Measurements from ENCODE around the gene VGLL2. TPM values are rescaled to one million over a fixed set of nuclear protein-coding genes. Genes with fewer than 3 reads are reported as not detected.
A peak's percentile ranks its signal among the peaks of the same experiment; 100 is the strongest.

The VGLL2 gene, protein sequence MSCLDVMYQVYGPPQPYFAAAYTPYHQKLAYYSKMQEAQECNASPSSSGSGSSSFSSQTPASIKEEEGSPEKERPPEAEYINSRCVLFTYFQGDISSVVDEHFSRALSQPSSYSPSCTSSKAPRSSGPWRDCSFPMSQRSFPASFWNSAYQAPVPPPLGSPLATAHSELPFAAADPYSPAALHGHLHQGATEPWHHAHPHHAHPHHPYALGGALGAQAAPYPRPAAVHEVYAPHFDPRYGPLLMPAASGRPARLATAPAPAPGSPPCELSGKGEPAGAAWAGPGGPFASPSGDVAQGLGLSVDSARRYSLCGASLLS
- total RNA-seq = not detected

- 3% methylated on average over 3 to 47 of the region's 63 CpGs for WGBS, 2 donors
Observed at GRCh38 chr6:117265410-117266256, at the start of gene VGLL2. TSS of gene VGLL2 (plus strand) at chr6:117265558. CDS start at chr6:117265764, 206 bp downstream.

DNA sequence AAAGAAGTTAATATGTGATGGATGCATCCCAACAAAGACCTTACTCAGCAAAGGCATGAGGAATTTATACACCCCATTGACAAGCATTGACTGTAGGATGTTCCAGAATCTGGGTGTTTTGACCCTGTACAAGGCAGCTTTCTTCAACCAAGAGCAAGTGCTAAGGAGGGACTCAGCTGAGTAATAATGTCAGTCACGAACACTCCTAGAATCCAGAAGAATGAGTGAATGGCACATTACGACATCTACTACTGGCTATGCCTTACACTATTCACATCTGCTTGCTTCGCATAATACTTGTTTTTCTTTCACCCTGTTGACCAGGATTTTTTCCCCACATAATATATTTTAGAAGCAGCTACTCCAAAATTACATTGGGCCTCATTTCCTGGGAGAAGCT lies 42.5 kb upstream of the VGLL2 start:
- TF ChIP-seq POLR2AphosphoS5 (IDR thresholded peaks at IDR 0.05) (no peak), POLR2A (IDR thresholded peaks at IDR 0.05) (no peak), EP300 (IDR thresholded peaks at IDR 0.05) (no peak)
- TF ChIP-seq, protein P1, sequence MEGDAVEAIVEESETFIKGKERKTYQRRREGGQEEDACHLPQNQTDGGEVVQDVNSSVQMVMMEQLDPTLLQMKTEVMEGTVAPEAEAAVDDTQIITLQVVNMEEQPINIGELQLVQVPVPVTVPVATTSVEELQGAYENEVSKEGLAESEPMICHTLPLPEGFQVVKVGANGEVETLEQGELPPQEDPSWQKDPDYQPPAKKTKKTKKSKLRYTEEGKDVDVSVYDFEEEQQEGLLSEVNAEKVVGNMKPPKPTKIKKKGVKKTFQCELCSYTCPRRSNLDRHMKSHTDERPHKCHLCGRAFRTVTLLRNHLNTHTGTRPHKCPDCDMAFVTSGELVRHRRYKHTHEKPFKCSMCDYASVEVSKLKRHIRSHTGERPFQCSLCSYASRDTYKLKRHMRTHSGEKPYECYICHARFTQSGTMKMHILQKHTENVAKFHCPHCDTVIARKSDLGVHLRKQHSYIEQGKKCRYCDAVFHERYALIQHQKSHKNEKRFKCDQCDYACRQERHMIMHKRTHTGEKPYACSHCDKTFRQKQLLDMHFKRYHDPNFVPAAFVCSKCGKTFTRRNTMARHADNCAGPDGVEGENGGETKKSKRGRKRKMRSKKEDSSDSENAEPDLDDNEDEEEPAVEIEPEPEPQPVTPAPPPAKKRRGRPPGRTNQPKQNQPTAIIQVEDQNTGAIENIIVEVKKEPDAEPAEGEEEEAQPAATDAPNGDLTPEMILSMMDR (IDR thresholded peaks at IDR 0.05) = no peak

More at GRCh38 chr6:117265410-117266256, at the start of gene VGLL2:
- ATAC-seq (ENCODE audit: low FRiP score in 2 of 2) (peak; percentile 23 to 83), DNase-seq (peak in 1 of 2 donors; percentile 87)
- Histone ChIP-seq H3K9me3 (no peaks in the 10 kb centered on the region), H3K4me1 (peaks cover 21 to 33% (median 30%) of the 10 kb centered on the region in 4 donors), H3K4me3 (peak within 1 kb of the TSS in 3 of 4 donors; percentile 33 to 44 (median 41)), H3K27ac (no peak within 1 kb of the TSS), H3K27me3 (peaks cover 0 to 76% (median 27%) of the 10 kb centered on the region in 4 donors), H3K36me3 (no peaks in the 10 kb centered on the region)
- TF ChIP-seq EP300 (IDR thresholded peaks at IDR 0.05) (no peak), POLR2A (IDR thresholded peaks at IDR 0.05) (no peak), POLR2AphosphoS5 (IDR thresholded peaks at IDR 0.05) (no peak)
- TF ChIP-seq, protein P1 (IDR thresholded peaks at IDR 0.05) = no peak

DNA sequence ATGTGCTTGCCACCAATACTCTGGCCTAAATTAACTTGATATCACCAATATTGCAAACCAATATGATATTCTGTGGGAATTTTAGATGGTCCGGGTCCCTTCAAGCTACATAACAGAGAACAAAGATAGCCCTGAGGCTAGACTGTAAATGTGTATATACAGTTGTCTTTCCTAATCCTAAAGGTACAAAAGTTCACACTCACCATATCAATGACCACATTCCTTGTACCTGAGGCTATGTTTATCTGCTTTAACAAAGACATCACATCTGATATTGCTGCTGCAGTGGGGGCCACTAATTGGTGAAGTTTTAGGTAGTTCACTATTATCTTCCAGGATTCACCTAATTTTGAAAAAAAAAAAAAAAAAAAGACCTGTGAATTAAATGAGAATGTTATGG lies 38.6 kb upstream of the VGLL2 start:
- H3K9me3 ChIP-seq = no peaks in the 10 kb centered on the region
- 88 to 93% methylated on average over 1 of the region's 1 CpG for WGBS, 2 donors
- H3K27ac ChIP-seq = no peak overlapping the region
- no peaks in the 10 kb centered on the region for H3K27me3 ChIP-seq
- no peak overlapping the region for H3K4me3 ChIP-seq
- H3K36me3 ChIP-seq = no peaks in the 10 kb centered on the region
- ATAC-seq (ENCODE audit: low FRiP score in 2 of 2) (no peak), DNase-seq (no peak)
- TF ChIP-seq, protein P1 (IDR thresholded peaks at IDR 0.05) = no peak
- TF ChIP-seq POLR2A (IDR thresholded peaks at IDR 0.05) = no peak
- TF ChIP-seq EP300 (IDR thresholded peaks at IDR 0.05) = no peak
- TF ChIP-seq POLR2AphosphoS5 (IDR thresholded peaks at IDR 0.05) = no peak
- no peaks in the 10 kb centered on the region for H3K4me1 ChIP-seq

More for the DNA sequence above, 42.5 kb upstream of the VGLL2 start:
- 82 to 93% methylated on average over 3 of the region's 3 CpGs for WGBS, 2 donors
- no peak overlapping the region for H3K27ac ChIP-seq
- no peaks in the 10 kb centered on the region for H3K4me1 ChIP-seq
- ATAC-seq (ENCODE audit: low FRiP score in 2 of 2) (no peak), DNase-seq (no peak)
- no peaks in the 10 kb centered on the region for H3K9me3 ChIP-seq
- H3K27me3 ChIP-seq = no peaks in the 10 kb centered on the region
- H3K4me3 ChIP-seq = no peak overlapping the region
- H3K36me3 ChIP-seq = no peaks in the 10 kb centered on the region

DNA sequence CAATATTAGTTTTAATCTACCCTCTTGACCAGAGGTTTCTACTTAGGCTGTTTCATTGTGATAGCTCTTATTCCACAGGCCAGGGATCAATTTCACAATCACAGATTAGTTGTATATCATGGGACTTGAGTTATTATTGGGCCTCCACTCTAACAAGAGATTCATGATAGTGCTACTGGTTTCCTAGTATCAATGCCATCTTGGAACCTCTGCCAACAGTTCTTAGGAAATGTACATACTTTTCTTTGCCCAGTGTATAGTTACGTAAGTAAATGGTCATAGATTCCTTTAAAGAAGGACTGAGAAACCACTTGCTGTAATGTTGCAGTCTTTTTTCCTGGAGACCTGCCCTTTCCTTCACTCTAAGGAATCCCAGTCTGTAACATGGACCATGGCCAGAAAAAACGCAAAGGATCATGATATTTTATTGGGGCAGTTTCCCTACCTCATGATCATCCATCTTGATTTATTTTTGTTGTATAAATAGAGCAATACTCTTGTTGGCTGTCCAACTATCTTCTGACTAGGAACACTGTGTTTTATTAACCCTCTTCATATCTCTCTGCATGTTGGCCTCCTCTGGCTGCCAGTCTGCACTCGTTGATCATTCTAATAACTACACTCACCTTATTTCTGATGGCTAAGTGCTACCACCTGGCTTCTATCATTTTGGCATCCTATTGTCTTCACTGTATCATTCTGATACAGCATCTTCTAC lies 38.0 kb upstream of the VGLL2 start:
- TF ChIP-seq POLR2A (IDR thresholded peaks at IDR 0.05) (no peak), EP300 (IDR thresholded peaks at IDR 0.05) (no peak), POLR2AphosphoS5 (IDR thresholded peaks at IDR 0.05) (no peak)
- TF ChIP-seq, protein P1 (IDR thresholded peaks at IDR 0.05) = no peak
- DNase-seq (no peak), ATAC-seq (ENCODE audit: low FRiP score in 2 of 2) (no peak)
- Histone ChIP-seq H3K27ac (no peak overlapping the region), H3K36me3 (no peaks in the 10 kb centered on the region), H3K4me3 (no peak overlapping the region), H3K27me3 (no peaks in the 10 kb centered on the region), H3K4me1 (no peaks in the 10 kb centered on the region), H3K9me3 (no peaks in the 10 kb centered on the region)
- 70 to 74% methylated on average over 3 of the region's 3 CpGs for WGBS, 2 donors
